ENCODE data around the gene PINLYP. TPM values are rescaled to one million over a fixed set of nuclear protein-coding genes. Genes with fewer than 3 reads are reported as not detected.
"Not testable (repeated sequence)": the region's sequence is repeated elsewhere in the genome, so short reads cannot be mapped to it uniquely, and the experiment has no call there.

The PINLYP gene
- total RNA-seq, 1 donor from 2014 or later = 0.88 TPM

- DNase-seq (ENCODE audit: low spot score) (no peak), ATAC-seq (peak; percentile 2)
These were observed 616 bp downstream of the PINLYP start for GRCh38 chr19:43575955-43576878.

- ATAC-seq (no peak), DNase-seq (ENCODE audit: low spot score) (no peak)
These were observed 3.2 kb downstream of the PINLYP start for GRCh38 chr19:43578787-43579186.

GRCh38 chr19:43581467-43581866 is 5.9 kb downstream of the PINLYP start:
- ATAC-seq (no peak), DNase-seq (ENCODE audit: low spot score) (no peak)

GRCh38 chr19:43582495-43582894 is 6.9 kb downstream of the PINLYP start:
- ATAC-seq (no peak), DNase-seq (ENCODE audit: low spot score) (no peak)

GRCh38 chr19:43584484-43584883 is 8.9 kb downstream of the PINLYP start:
- DNase-seq (ENCODE audit: low spot score) (no peak), ATAC-seq (peak; percentile 93)

- ATAC-seq = no peak
- DNase-seq (ENCODE audit: low spot score) = no peak
These were observed 10.7 kb downstream of the PINLYP start for GRCh38 chr19:43586346-43586745.

GRCh38 chr19:43587029-43587428 is 11.4 kb downstream of the PINLYP start:
- not testable (repeated sequence) for DNase-seq (ENCODE audit: low spot score); ATAC-seq

- DNase-seq (ENCODE audit: low spot score) (no peak), ATAC-seq (no peak)
These were observed 13.7 kb downstream of the PINLYP start for GRCh38 chr19:43589277-43589676.

GRCh38 chr19:43589678-43590077 is 14.1 kb downstream of the PINLYP start:
- DNase-seq (ENCODE audit: low spot score) (no peak), ATAC-seq (no peak)

- ATAC-seq = no peak
- no peak for DNase-seq (ENCODE audit: low spot score)
These were observed 16.5 kb downstream of the PINLYP start for GRCh38 chr19:43591904-43592772.

GRCh38 chr19:43592800-43593350 is 17.3 kb downstream of the PINLYP start:
- DNase-seq (ENCODE audit: low spot score) (no peak), ATAC-seq (no peak)

- ATAC-seq = no peak
- DNase-seq (ENCODE audit: low spot score) = no peak
These were observed 18.6 kb downstream of the PINLYP start for GRCh38 chr19:43594081-43594697.

GRCh38 chr19:43594710-43595604 is 19.4 kb downstream of the PINLYP start:
- DNase-seq (ENCODE audit: low spot score) (peak; percentile 60), ATAC-seq (peak; percentile 41)

- no peak for DNase-seq (ENCODE audit: low spot score)
These were observed 20.0 kb downstream of the PINLYP start for GRCh38 chr19:43595605-43595998.

GRCh38 chr19:43595999-43596841 is 20.6 kb downstream of the PINLYP start, which contains the start of the genes IRGQ and ZNF576:
Gene IRGQ, minus strand, starts transcription at chr19:43596134. Its CDS starts 796 bp downstream, at chr19:43595338.
Gene ZNF576, plus strand, starts transcription at chr19:43596595. Its CDS starts 514 bp downstream, at chr19:43597109.
- DNase-seq (ENCODE audit: low spot score) (peak; percentile 100), ATAC-seq (peak; percentile 91)

More at GRCh38 chr19:43595605-43595998, 20.0 kb downstream of the PINLYP start:
- peak; percentile 21 for ATAC-seq

- DNase-seq (ENCODE audit: low spot score) (no peak), ATAC-seq (no peak)
These were observed 21.4 kb downstream of the PINLYP start for GRCh38 chr19:43596842-43597461.

GRCh38 chr19:43597876-43598275 is 22.3 kb downstream of the PINLYP start:
- no peak for ATAC-seq
- DNase-seq (ENCODE audit: low spot score) = no peak

Measured in left lobe of liver (tissue), 2 donors.